ENCODE results near the gene SPHK2.

DNA sequence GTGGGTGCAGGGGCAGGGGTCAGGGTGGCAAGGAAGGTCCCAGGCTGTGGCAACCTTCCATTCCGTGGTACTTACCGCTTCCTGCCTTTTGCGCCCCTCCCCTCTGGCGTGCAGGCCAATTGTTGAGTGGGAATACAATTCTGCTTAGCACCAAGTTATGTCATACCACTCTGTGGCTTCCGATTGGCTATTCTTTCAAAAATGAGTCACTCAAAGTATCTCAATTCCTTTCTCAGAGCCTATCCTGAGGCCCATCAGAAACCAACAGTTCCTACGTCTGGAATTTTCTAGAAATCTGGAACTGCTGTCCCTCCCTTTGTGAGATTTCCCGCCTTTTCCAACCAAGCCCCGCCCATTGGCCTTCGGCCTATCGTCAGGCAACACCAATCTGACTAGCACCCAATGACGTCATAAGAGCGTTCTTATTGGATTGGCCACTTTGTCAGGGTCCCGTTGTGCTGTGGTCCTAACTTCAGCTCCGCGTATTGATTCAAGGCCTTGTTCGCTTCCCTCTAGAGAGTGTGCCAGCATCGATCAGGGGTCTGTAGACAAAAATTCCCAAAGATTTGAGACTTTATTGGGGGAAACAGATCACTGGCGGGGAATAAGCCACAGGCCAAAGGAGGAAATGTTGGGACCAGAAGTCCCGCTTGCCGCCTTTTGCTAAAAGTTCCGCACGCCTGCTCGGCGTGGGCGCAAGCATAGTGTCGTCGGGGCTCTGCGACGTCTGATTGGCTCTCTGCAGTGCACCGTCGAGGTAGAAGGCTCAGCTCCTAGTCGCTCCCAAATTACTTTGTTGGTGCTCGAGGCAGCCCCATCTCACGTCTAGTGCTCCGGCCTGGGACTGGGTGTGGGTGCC lies 41.8 kb downstream of the SPHK2 start:
- TF ChIP-seq, protein P1, sequence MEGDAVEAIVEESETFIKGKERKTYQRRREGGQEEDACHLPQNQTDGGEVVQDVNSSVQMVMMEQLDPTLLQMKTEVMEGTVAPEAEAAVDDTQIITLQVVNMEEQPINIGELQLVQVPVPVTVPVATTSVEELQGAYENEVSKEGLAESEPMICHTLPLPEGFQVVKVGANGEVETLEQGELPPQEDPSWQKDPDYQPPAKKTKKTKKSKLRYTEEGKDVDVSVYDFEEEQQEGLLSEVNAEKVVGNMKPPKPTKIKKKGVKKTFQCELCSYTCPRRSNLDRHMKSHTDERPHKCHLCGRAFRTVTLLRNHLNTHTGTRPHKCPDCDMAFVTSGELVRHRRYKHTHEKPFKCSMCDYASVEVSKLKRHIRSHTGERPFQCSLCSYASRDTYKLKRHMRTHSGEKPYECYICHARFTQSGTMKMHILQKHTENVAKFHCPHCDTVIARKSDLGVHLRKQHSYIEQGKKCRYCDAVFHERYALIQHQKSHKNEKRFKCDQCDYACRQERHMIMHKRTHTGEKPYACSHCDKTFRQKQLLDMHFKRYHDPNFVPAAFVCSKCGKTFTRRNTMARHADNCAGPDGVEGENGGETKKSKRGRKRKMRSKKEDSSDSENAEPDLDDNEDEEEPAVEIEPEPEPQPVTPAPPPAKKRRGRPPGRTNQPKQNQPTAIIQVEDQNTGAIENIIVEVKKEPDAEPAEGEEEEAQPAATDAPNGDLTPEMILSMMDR (IDR thresholded peaks at IDR 0.05; ENCODE audit: insufficient read depth, low read length): no peak
- TF ChIP-seq REST (IDR thresholded peaks at IDR 0.05; ENCODE audit: insufficient replicate concordance, low read depth) (no peak), POLR2AphosphoS5 (IDR thresholded peaks at IDR 0.05; ENCODE audit: low read depth) (no peak), GABPA (IDR thresholded peaks at IDR 0.05; ENCODE audit: low read depth) (no peak), SPI1 (IDR thresholded peaks at IDR 0.05; ENCODE audit: borderline replicate concordance, low read depth) (no peak; the same call in 1 of the 2 replicates)
